Activated CD8-positive, alpha-beta T cell treated with anti-CD3 and anti-CD28 coated beads for 36 hours (primary cell): ENCODE results near the gene LGALS8. TPM values are rescaled to one million over a fixed set of nuclear protein-coding genes. Genes with fewer than 3 reads are reported as not detected.
"Not testable (repeated sequence)": the region's sequence is repeated elsewhere in the genome, so short reads cannot be mapped to it uniquely, and the experiment has no call there.

Experiments used
- ATAC-seq: fragments of 200-7000 bp; cut with Tn5 transposase; one replicate; pipeline ENCODE4 v1.10.0; 2021; ENCODE audit warnings: mild to moderate bottlenecking, moderate library complexity
- CTCF ChIA-PET: fragments of 350-600 bp; sonication (Branson Sonifier 250); formaldehyde crosslinking; loops from one replicate; lab custom pipeline; 2021; ENCODE audit warnings: antibody characterized with exemption; lab: Charles Lee
- POLR2A ChIA-PET: fragments of 350-600 bp; sonication (Branson Sonifier 250); formaldehyde crosslinking; loops from one replicate; lab custom pipeline; 2021; ENCODE audit warnings: antibody characterized with exemption; lab: Charles Lee
- DNase-seq: peaks from one replicate; pipeline ENCODE4 v3.0.0-alpha.2; 2020
- H3K27ac Mint-ChIP-seq: one replicate; pipeline ENCODE4 v1.8.0; 2021; ENCODE audit warnings: mild to moderate bottlenecking, mixed read lengths
- H3K27me3 Mint-ChIP-seq: one replicate; pipeline ENCODE4 v1.8.0; 2021; ENCODE audit warnings: mixed read lengths
- H3K36me3 Mint-ChIP-seq: one replicate; pipeline ENCODE4 v1.8.0; 2021; ENCODE audit warnings: low read depth, mixed read lengths
- H3K4me1 Mint-ChIP-seq: one replicate; pipeline ENCODE4 v1.8.0; 2021; ENCODE audit warnings: low read depth, mixed read lengths
- H3K4me3 Mint-ChIP-seq: one replicate; pipeline ENCODE4 v1.8.0; 2021; ENCODE audit warnings: mild to moderate bottlenecking, moderate library complexity, mixed read lengths
- H3K9me3 Mint-ChIP-seq: one replicate; pipeline ENCODE4 v1.8.0; 2021; ENCODE audit warnings: mixed read lengths
- intact Hi-C: fragments of 100-400 bp; cut with micrococcal nuclease; formaldehyde crosslinking; loops from one replicate; pipeline ENCODE4 v1.10.0; 2022
- total RNA-seq, 2 experiments: library from RNA; stranded (reverse); gene quantifications; one replicate each; pipeline ENCODE4 v1.2.3, GENCODE V29; 2021
- TF ChIP-seq, protein P1 (sequence below): fragments of 200-600 bp; IDR thresholded peaks from one replicate; pipeline ENCODE4 v1.8.0; 2022; ENCODE audit warnings: antibody characterized with exemption, mild to moderate bottlenecking

The LGALS8 gene
- total RNA-seq, 2 experiments from 2014 or later, result 87.3 to 89.3 TPM

DNA sequence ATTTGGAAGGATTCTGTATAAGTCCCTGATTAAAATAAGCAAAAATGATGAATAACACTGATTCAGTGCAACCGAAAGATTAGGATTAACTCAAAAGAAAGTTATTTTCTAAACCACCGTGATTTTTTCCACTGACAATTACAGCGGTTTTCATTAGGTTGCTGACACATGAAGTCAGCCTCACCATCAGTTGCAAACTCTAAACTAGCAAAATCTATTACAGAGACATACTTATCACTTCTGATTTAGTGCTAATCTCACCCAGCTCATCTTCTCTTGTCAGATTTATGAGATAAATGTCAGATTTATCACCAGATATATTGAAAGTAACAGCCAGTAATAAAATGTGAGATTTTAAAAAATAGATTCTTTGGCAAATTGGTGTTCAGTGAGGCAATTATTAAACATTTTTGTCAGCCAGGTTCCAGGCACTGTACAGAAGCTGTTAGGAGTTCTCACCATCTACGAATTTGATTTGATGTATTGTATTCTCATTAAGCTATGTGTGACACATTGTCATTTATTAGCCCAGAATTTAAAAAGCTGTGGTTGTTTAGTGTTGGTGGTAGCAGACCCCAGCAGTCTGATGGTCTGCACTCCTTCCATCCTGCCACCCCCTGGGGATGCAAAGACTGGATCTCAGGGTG lies 37.3 kb upstream of the LGALS8 start:
- ChIA-PET POLR2A (no interaction called here), CTCF (interaction anchor here (1.0 to 1.2 kb wide), 2 partner anchors 35 to 378 kb away, joined by 3 read pairs; no protein-coding TSS in a partner anchor)
- H3K27ac Mint-ChIP-seq, result no peak overlapping the region
- no peaks in the 10 kb centered on the region for H3K9me3 Mint-ChIP-seq
- intact Hi-C loops, result no loop called here
- ATAC-seq (no peak), DNase-seq (no peak)
- peaks cover 4% of the 10 kb centered on the region for H3K4me1 Mint-ChIP-seq
- H3K4me3 Mint-ChIP-seq, result no peak overlapping the region
- H3K36me3 Mint-ChIP-seq, result no peaks in the 10 kb centered on the region
- peaks cover 10% of the 10 kb centered on the region for H3K27me3 Mint-ChIP-seq
- TF ChIP-seq, protein P1, sequence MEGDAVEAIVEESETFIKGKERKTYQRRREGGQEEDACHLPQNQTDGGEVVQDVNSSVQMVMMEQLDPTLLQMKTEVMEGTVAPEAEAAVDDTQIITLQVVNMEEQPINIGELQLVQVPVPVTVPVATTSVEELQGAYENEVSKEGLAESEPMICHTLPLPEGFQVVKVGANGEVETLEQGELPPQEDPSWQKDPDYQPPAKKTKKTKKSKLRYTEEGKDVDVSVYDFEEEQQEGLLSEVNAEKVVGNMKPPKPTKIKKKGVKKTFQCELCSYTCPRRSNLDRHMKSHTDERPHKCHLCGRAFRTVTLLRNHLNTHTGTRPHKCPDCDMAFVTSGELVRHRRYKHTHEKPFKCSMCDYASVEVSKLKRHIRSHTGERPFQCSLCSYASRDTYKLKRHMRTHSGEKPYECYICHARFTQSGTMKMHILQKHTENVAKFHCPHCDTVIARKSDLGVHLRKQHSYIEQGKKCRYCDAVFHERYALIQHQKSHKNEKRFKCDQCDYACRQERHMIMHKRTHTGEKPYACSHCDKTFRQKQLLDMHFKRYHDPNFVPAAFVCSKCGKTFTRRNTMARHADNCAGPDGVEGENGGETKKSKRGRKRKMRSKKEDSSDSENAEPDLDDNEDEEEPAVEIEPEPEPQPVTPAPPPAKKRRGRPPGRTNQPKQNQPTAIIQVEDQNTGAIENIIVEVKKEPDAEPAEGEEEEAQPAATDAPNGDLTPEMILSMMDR, result no peak

DNA sequence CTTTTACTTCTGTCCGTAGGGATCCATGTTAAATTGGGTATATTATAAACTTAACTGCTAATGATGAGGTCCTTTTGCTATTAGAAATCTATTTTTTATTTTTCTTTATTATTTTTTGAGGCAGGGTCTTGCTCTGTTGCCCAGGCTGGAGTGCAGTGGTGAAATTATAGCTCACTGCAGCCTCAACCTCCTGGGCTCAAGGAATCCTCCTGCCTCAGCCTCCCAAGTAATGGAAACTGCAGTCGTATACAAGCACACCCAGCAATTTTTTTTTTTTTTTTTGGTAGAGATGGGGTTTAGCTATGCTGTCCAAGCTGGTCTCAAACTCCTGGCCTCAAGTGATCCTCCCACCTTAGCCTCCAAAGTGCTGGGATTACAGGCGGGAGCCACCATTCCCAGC lies 34.6 kb upstream of the LGALS8 start:
- peaks cover 25% of the 10 kb centered on the region for H3K27me3 Mint-ChIP-seq
- H3K27ac Mint-ChIP-seq, H3K9me3 Mint-ChIP-seq, H3K4me1 Mint-ChIP-seq, DNase-seq, H3K36me3 Mint-ChIP-seq, POLR2A ChIA-PET, intact Hi-C loops, ATAC-seq, H3K4me3 Mint-ChIP-seq: not testable (repeated sequence)
- CTCF ChIA-PET, result interaction anchor here (0.9 to 1.5 kb wide), 4 partner anchors 69 to 384 kb away, joined by 3 to 5 read pairs (median 3); no protein-coding TSS in a partner anchor

DNA sequence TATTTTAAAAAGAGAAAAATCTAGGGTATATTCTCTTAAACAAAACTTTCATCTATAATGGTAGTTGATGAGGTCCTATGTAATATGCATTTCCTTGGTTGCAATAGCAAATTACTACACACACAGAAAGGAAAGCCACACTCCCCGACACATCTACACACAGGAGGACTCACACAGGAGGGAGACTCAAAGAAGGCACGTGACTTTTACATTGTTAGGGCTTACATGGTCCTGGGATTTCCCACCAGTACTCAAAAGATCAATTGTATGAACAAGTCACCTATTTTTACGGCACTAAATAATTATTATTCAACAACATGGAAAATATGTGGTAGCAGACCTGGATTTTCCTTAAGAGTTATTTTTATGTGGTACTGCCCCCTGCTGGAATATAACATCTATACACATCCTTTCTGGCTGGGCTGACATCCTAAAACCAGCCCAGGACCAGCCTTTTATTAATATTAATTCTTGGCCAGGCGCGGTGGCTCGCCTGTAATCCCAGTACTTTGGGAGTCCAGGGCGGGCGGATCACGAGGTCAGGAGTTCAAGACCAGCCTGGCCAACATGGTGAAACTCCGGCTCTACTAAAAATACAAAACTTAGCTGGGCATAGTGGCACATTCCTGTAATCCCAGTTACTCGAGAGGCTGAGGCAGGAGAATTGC lies 33.9 kb upstream of the LGALS8 start:
- ATAC-seq, result no peak
- POLR2A ChIA-PET, result no interaction called here
- CTCF ChIA-PET, result interaction anchor here (0.9 to 3.1 kb wide), 12 partner anchors 10 to 390 kb away, joined by 3 to 16 read pairs (median 4); partner anchors contain the start of gene EDARADD
- Mint-ChIP-seq H3K27ac (no peak overlapping the region), H3K4me3 (no peak overlapping the region), H3K36me3 (no peaks in the 10 kb centered on the region), H3K4me1 (peaks cover 4% of the 10 kb centered on the region), H3K27me3 (peaks cover 27% of the 10 kb centered on the region), H3K9me3 (no peaks in the 10 kb centered on the region)
- TF ChIP-seq, protein P1, result peak; percentile 83
- intact Hi-C loops, result loop anchor here (2.0 kb wide), 1 partner anchor 381 kb away; no protein-coding TSS in a partner anchor
- DNase-seq, result no peak

DNA sequence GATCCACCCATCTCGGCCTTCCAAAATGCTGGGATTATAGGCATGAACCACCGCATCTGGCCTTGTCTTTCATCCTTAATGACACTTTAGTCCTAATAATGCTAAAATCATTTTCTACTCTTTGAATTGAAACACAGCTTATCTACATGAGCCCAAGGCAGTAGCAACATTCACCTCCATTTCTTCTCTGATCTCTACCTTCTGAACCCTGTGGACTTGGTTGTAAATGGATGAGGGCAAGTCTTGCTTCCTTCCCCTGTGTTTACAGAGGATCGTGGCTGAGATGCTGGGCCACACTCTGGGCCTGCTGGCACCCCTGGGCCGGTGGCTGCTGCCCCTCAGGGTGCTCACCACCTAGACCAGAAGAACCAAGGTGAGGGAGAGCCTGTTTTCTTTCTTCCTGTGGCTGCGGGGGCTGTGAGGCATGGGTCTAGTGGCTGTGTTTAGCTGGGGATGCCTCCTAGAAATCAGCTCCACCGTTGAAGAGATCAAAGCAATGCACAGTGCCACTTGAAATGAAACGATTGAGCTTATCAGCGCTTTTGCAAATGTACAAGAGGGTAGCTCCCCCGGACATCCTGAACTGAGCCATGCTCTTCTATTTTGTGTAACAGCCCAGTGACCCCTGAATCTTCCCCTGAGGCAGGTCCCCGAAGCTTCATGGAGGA lies 32.2 kb upstream of the LGALS8 start:
- Mint-ChIP-seq H3K4me3 (no peak overlapping the region), H3K9me3 (no peaks in the 10 kb centered on the region), H3K4me1 (peaks cover 4% of the 10 kb centered on the region), H3K36me3 (no peaks in the 10 kb centered on the region), H3K27me3 (peaks cover 33% of the 10 kb centered on the region), H3K27ac (no peak overlapping the region)
- ChIA-PET POLR2A (no interaction called here), CTCF (interaction anchor here (1.3 to 3.1 kb wide), 3 partner anchors 10 to 387 kb away, joined by 3 to 16 read pairs (median 6); partner anchors contain the start of gene EDARADD)
- TF ChIP-seq, protein P1, result no peak
- DNase-seq (no peak), ATAC-seq (no peak)
- intact Hi-C loops, result loop anchor here (2.0 kb wide), 1 partner anchor 383 kb away; no protein-coding TSS in a partner anchor

DNA sequence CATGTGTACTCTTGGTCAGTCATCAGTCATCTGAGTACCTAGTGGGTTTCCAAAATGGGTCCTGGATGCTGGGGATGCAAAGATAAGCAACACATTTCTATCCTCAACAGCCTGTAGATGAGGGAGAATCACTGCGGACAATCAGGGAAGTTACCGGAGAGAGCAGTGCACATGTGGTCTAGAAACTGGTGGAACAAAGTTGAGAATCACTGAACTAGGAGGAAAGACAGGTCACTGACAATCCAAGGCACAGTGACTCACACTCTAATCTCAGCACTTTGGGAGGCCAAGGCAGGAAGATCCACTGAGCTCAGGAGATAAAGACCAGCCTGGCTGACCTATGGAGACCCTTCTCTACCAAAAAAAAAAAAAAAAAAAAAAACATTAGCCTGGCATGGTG lies 31.4 kb upstream of the LGALS8 start:
- Mint-ChIP-seq H3K4me1 (peaks cover 2% of the 10 kb centered on the region), H3K9me3 (no peaks in the 10 kb centered on the region), H3K4me3 (no peak overlapping the region), H3K27me3 (peaks cover 33% of the 10 kb centered on the region), H3K36me3 (no peaks in the 10 kb centered on the region), H3K27ac (no peak overlapping the region)
- intact Hi-C loops, result no loop called here
- TF ChIP-seq, protein P1, result no peak
- POLR2A ChIA-PET, result no interaction called here
- DNase-seq (no peak), ATAC-seq (no peak)
- CTCF ChIA-PET, result interaction anchor here (3.1 kb wide), 1 partner anchor 388 kb away, joined by 16 read pairs; no protein-coding TSS in a partner anchor
